SH-SY5Y (cell line): ENCODE measurements around the gene AGAP1.

Experiments used
- GATA2 ChIP-seq: IDR thresholded peaks from 2 replicates; pipeline ENCODE4 v1.6.1; 2011; ENCODE audit warnings: mild to moderate bottlenecking, low read depth, low read length
- GATA3 ChIP-seq: IDR thresholded peaks from 2 replicates; pipeline ENCODE4 v1.6.1; 2011; ENCODE audit warnings: low read depth, mild to moderate bottlenecking, low read length, moderate library complexity

- TF ChIP-seq GATA3 (no peak), GATA2 (no peak)
Measured at GRCh38 chr2:235725841-235726240, 232.0 kb downstream of the AGAP1 start.
